Measurements from ENCODE around the gene KLRD1.

Gene KLRD1

DNA sequence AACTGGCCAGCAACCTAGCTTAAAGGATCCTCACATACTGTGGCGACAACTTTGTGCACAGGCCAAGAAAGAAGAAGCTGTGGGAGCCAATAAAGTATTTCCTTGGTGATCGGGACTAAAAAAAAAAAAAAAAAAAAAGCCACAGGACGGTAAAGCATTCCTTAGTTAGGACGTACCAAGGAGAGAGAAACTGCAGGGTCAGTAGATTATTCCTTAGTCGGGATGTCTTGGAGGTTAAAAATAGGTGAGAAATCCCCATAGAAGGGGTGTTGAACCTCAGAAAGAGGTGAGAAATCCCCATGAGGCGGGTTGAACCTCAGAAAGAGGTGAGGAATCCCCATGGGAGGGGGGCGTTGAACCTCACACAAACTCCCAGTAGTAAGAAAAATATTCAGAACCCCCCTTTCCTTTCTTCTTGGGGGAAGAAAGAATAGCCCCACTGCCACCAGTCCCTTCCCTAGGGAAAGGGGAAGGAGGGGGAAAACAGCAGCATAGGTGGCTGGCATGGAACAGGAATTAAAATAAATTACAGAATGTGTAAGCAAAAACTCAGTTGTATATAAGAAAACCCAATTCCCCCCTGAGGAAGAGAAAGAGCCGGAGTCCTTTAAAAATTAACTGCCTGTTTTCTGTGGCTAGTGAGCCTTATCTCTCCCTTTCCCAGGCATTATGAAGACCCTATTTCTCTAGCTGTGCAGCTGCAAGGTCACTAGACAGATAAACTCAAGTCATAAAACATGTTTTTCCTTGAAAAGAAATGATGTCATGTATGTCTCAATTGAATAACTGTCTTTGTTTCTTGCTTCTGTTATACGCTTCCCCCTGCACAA lies 55.4 kb downstream of the KLRD1 start:
- TF ChIP-seq GATA3 (IDR thresholded peaks at IDR 0.05; ENCODE audit: low read depth, low read length) (no peak), GATA2 (IDR thresholded peaks at IDR 0.05; ENCODE audit: low read depth, low read length) (no peak)

DNA sequence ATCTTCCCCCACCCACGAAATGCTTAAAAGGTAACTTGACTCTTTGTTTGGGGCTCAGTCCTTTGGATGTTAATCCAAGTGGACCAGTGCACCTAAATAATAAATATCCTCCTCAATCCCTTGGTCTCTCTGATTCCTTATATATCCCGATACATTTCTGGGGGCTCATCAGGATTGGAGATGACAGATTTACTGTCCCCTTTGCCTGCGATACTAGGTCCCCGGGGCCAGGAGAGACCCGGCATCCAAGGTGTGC lies 55.9 kb downstream of the KLRD1 start:
- TF ChIP-seq GATA2 (IDR thresholded peaks at IDR 0.05; ENCODE audit: low read depth, low read length) (no peak), GATA3 (IDR thresholded peaks at IDR 0.05; ENCODE audit: low read depth, low read length) (no peak)

DNA sequence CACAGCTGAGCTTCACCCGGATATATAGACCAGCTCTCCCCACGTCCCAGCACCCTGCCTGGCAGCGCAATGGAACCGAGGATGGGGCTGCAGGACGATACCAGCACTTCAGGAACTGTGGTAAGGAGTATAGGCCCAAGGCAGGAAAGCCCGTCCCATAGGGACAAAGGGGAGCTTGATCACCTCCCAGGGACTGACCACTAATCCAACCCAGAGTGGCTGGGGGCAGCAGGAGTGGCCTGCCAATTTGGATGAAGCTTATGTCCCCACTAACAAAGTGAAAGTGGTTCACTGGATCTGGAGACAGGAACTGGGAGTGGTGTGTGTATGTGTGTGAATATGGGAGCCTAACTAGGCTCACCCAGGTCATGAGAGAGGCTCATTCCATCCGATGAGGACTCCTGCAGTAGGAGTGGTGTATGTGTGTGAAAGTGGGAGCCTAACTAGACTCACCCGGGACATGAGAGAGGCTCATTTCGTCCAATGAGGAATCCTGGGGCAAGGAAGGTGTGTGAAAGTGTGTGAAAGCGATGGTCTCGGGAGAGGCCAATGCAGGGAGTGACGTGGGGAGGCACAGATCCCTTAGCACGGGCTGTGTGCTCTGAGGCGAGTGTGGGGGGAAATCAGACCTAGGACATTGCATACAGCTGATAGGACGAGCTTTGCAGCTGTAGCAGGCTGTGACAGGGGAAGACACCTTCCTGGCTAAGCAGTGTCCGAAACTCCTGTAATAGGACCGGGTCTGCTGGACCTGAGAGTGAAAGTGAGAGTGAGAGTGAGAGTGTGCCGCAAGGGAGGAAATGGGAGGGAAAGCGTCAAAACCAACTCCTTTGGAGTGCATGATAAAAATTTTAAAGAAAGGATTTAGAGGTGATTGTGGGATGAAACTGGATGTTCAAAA lies 56.5 kb downstream of the KLRD1 start:
- TF ChIP-seq GATA3 (IDR thresholded peaks at IDR 0.05; ENCODE audit: low read depth, low read length) (no peak), GATA2 (IDR thresholded peaks at IDR 0.05; ENCODE audit: low read depth, low read length) (no peak)

DNA sequence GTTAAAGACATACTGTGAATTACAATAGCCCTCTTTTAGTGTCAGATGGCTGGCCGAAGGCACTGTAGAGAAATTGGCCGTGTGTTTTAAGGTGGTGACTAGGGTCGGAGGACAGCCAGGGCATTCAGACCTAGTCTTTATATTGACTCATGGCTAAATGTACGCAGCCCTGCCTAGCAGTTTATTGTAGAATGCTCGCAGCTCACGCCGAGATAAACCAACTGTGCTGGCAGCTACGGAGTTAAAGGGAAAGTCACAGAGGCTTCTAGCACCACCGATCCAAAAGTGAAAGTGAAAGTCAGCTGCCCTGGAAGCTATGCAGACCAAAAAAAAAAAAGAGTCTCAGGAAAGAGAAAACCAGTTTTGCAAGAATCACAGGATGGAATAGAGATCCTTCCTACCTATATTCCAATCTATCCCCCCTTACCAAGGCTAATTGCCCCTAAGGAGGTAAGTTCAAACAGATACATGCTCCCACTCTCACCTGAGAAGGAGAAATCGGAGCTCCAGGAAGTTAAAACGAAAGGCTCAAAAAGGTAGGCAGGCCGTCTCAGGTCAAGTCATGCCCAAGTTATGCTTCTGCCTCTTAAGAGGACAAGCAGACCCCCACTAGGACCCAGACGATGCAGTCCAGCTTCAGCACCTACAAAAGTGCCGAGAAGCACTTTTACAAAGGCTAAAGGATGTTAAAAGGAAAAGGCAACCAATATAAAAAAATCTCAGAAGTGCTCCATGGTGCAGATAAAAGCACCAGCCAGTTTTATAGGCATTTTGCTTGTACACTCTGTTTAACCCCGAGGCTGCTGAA lies 57.3 kb downstream of the KLRD1 start:
- TF ChIP-seq GATA3 (IDR thresholded peaks at IDR 0.05; ENCODE audit: low read depth, low read length) = no peak
- TF ChIP-seq GATA2 (IDR thresholded peaks at IDR 0.05; ENCODE audit: low read depth, low read length) = no peak

DNA sequence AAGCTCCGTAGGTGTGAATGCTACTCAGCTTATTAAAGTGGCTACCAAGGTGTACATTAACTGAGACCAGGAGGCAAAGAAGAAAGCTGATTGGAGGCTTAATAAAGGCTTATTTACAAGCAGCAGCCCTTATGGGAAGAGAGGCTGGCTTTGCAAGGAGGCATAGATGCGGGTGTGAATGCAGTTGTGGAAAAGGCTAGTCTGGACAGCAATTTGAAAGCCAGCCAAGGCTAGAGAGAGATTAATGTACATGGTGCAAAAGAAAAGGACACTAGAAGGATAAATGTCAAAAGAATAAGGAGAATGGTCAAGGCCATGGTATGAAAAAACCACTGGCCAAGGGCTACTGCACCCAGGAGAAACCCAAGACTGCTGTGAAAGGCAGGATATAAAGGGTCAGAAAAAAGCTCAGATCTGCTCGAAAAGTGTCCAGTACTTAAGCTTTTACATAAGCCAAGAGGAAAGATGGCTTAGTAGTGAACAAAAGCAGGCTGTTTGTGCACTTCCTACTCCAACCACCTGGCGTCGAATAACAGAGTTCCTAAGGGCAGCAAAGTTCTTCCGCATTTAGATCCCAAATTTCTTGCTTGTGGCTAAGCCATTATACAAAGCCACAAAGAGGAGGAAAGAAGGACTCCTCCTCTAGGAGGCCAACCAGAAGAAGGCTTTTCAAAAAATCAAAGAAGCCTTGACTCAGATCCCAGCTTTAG lies 58.2 kb downstream of the KLRD1 start:
- TF ChIP-seq GATA2 (IDR thresholded peaks at IDR 0.05; ENCODE audit: low read depth, low read length) (no peak), GATA3 (IDR thresholded peaks at IDR 0.05; ENCODE audit: low read depth, low read length) (no peak)

DNA sequence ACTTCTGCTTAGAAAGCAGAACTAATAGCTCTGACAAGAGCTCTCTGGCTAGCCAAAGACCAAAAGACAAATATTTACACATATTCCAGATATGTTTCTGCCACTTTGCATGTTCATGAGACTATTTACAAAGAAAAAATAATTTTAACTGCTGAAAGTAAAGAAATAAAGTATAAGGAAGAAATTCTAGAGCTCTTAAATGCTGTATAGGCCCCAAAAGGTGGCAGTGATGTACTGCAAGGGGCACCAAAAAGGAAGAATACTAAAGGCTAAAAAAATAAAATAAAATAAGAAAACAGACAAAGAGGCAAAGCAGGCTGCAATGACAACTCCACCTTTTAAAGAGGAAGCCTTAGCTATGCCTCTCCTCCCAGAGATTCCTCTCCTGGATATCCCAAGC lies 59.2 kb downstream of the KLRD1 start:
- TF ChIP-seq GATA2 (IDR thresholded peaks at IDR 0.05; ENCODE audit: low read depth, low read length) = no peak
- no peak for TF ChIP-seq GATA3 (IDR thresholded peaks at IDR 0.05; ENCODE audit: low read depth, low read length)

DNA sequence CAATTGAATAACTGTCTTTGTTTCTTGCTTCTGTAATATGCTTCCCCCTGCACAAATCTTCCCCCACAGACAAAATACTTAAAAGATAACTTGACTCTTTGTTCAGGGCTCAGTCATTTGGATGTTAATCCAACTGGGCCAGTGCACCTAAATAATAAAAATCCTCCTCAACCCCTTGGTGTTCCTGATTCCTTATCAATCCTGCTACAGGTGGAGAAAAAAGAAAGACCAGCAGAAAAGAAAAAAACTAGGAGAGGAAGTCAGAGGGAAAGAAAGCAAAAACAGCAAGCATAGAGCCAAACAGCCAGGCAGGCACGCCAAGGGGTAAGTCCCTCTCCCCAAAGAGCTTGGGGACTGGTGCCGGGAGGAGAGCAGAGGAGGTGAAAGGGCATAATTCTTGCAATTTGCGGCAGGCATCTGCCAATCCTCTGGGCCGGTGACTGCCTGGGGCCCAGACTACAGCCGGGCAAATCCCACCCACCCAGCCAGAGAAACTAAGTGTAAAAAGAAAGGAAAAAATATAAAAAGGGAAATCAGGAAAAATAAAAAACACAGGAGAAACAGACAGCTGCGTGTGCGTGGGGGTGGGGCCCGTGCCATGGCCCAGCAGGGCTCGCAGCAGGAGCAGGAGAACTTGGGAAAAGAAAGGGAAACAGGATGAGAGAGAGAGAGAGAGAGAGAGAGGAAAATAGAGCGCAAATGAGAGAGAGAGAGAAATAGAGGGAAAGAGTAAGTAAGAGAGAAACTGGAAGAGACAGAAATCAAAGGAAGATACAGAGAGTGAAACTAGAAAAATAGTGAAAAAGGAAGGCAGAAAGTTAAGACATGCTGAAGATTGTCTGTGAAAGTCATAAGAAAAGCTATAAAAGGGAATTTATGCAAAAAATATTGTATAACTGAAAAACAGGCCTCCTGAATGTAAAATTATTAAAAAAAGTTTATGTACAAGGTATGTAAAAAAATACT lies 60.8 kb downstream of the KLRD1 start:
- TF ChIP-seq GATA3 (IDR thresholded peaks at IDR 0.05; ENCODE audit: low read depth, low read length) (no peak), GATA2 (IDR thresholded peaks at IDR 0.05; ENCODE audit: low read depth, low read length) (no peak)

- no peak for TF ChIP-seq GATA2 (IDR thresholded peaks at IDR 0.05; ENCODE audit: low read depth, low read length)
- TF ChIP-seq GATA3 (IDR thresholded peaks at IDR 0.05; ENCODE audit: low read depth, low read length) = no peak
Observed at GRCh38 chr12:10369557-10370415, 62.1 kb downstream of the KLRD1 start.

DNA sequence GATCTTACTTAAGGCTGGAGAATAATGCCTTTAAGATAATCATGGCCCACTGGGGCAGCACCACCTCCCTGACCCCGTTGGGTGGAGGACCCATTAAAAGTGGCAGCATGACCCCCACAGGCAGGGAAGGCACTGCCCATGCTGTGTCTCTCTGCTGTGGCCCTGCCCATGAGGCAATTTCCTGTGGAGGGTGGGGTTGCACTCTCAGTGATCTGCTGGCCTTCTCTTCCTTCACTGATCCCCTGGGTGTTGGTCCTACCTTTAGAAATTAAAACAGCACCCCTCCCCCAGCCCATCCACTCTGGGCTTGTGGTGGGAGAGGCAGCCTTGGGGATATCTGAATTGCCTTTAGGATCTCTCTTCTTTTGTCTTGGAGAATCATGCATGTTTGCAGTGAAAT lies 64.9 kb downstream of the KLRD1 start:
- no peak for TF ChIP-seq GATA3 (IDR thresholded peaks at IDR 0.05; ENCODE audit: low read depth, low read length)
- no peak for TF ChIP-seq GATA2 (IDR thresholded peaks at IDR 0.05; ENCODE audit: low read depth, low read length)

DNA sequence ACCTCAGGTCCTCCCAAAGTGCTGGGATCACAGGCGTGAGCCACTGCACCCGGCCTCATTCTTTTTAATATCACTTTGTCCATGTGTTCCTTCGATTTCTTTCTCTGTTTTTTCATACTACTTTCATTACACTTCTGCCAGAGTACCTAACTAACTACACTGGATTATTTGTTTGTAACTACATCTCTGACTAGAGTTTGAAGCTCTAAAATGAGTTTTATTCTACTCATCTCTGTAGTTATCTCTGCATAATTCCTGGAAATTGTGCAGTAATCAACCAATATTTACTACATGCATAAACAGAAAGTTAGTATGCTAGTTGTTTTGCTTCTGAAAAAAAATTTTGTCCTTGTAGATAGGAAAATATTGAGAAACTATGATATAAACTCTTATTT lies 67.0 kb downstream of the KLRD1 start:
- TF ChIP-seq GATA3 (IDR thresholded peaks at IDR 0.05; ENCODE audit: low read depth, low read length) (no peak), GATA2 (IDR thresholded peaks at IDR 0.05; ENCODE audit: low read depth, low read length) (no peak)
